Stomach (tissue), 9 donors: ENCODE data around the gene LEFTY2. TPM values are rescaled to one million over a fixed set of nuclear protein-coding genes. Genes with fewer than 3 reads are reported as not detected.

Experiments used
- DNase-seq, 2 donors: peaks; one replicate each; pipeline versions ENCODE4 v3.0.0 to v3.0.0-alpha.2; 2013 to 2019
- H3K27ac ChIP-seq, 5 donors: fragments of 200-600 bp in 4 of 5; sonication (generic) in 4 of 5; one replicate each; pipeline ENCODE4 v1.5.1; 2013 to 2019; ENCODE audit warnings: mild to moderate bottlenecking in 1 of 5, moderate library complexity in 1 of 5
- H3K27me3 ChIP-seq, 3 donors: fragments of 200-600 bp; sonication (generic); one replicate each; pipeline ENCODE4 v1.5.1; 2017 to 2019; ENCODE audit warnings: mixed run types in 1 of 3
- H3K36me3 ChIP-seq, 4 donors: fragments of 200-600 bp; sonication (generic); 1 replicate in 3 of 4; 2 replicates in 1 of 4; pipeline ENCODE4 v1.5.1; 2016 to 2019
- H3K4me1 ChIP-seq, 4 donors: fragments of 200-600 bp; sonication (generic); one replicate each; pipeline ENCODE4 v1.5.1; 2016 to 2019
- H3K4me3 ChIP-seq, 4 donors: fragments of 200-600 bp; sonication (generic) in 3 of 4; one replicate each; pipeline ENCODE4 v1.5.1; 2016 to 2019; ENCODE audit warnings: mild to moderate bottlenecking in 1 of 4
- H3K9me3 ChIP-seq, 4 donors: fragments of 200-600 bp; sonication (generic); one replicate each; pipeline ENCODE4 v1.5.1; 2016 to 2019
- CTCF ChIP-seq, 7 experiments: fragments of 450-650 bp in 4 of 7; fragments of 200-600 bp in 3 of 7; sonication (generic) in 3 of 7; IDR thresholded peaks; one replicate each; pipeline ENCODE4 v1.5.1; 2016 to 2019; ENCODE audit warnings: antibody characterized with exemption in 7 of 7, control low read depth in 2 of 7, mild to moderate bottlenecking in 1 of 7
- EP300 ChIP-seq: sonication (generic); formaldehyde crosslinking; IDR thresholded peaks from one replicate; pipeline ENCODE4 v1.6.1; 2017; ENCODE audit warnings: antibody characterized with exemption
- POLR2A ChIP-seq, 4 donors: fragments of 450-650 bp; IDR thresholded peaks; one replicate each; pipeline ENCODE4 v1.6.1; 2016; ENCODE audit warnings: antibody characterized with exemption in 4 of 4, control low read depth in 2 of 4, mild to moderate bottlenecking in 1 of 4, moderate library complexity in 1 of 4
- POLR2AphosphoS5 ChIP-seq, 3 donors: sonication (generic); formaldehyde crosslinking; IDR thresholded peaks; one replicate each; pipeline ENCODE4 v1.6.1; 2016; ENCODE audit warnings: antibody characterized with exemption in 3 of 3
- WGBS, 5 donors: extraction: QIAGEN DNeasy Blood & Tissue Kit in 3 of 5; methylation state at CpG; one replicate each; pipeline versions ENCODE4 v1.1.5 to v1.1.7; 2013 to 2018; 5-methylcytosine and 5-hydroxymethylcytosine counted together
- intact Hi-C: fragments of 100-400 bp; cut with DNase I; formaldehyde crosslinking; loops from one replicate; pipeline ENCODE4 v1.15.1; 2023; ENCODE audit warnings: low total_unique reads
- polyA plus RNA-seq, 3 donors: library from polyadenylated mRNA; stranded (reverse); fragments of 200-250 nt; gene quantifications; one replicate each; pipeline ENCODE4 v1.2.3, GENCODE V29; 2013
- total RNA-seq, 5 donors: library from RNA; depleted of rRNA; stranded (reverse); fragments of >200 nt; gene quantifications; one replicate each; pipeline versions ENCODE4 v1.1.0 to v1.2.3, GENCODE V29; 2014 to 2016
- donor health status: healthy with polysubstance abuse.
- donor health status: Bipolar disorder and iron deficiency.
- donor health status: healthy.

LEFTY2 gene
- total and polyA plus RNA-seq, 8 donors: 0.13 to 138 (median 0.18) TPM; not detected in 5

GRCh38 chr1:225903623-225904022 is 37.4 kb downstream of the LEFTY2 start:
- H3K27me3 ChIP-seq: no peaks in the 10 kb centered on the region
- no peaks in the 10 kb centered on the region for H3K9me3 ChIP-seq
- no peak for DNase-seq
- intact Hi-C loops: no loop called here
- 79 to 88% (median 88%) methylated on average over 4 of the region's 4 CpGs for WGBS, 5 donors
- H3K4me3 ChIP-seq: no peak overlapping the region
- H3K27ac ChIP-seq: no peak overlapping the region
- H3K36me3 ChIP-seq: no peaks in the 10 kb centered on the region
- no peak for TF ChIP-seq POLR2A (IDR thresholded peaks at IDR 0.05)
- H3K4me1 ChIP-seq: peaks cover 0 to 9% (median 2%) of the 10 kb centered on the region in 4 donors

- H3K27me3 ChIP-seq: no peaks in the 10 kb centered on the region
- no peaks in the 10 kb centered on the region for H3K36me3 ChIP-seq
- H3K4me1 ChIP-seq: peaks cover 6 to 32% (median 21%) of the 10 kb centered on the region in 4 donors
- H3K4me3 ChIP-seq: no peak overlapping the region
- no peak for DNase-seq
- intact Hi-C loops: no loop called here
- TF ChIP-seq POLR2AphosphoS5 (IDR thresholded peaks at IDR 0.05) (no peak), EP300 (no peak), CTCF (IDR thresholded peaks at IDR 0.05) (no peak), POLR2A (IDR thresholded peaks at IDR 0.05) (no peak)
- WGBS, 5 donors: 58 to 81% (median 68%) methylated on average over 3 to 4 of the region's 4 CpGs
- H3K27ac ChIP-seq: no peak overlapping the region
- no peaks in the 10 kb centered on the region for H3K9me3 ChIP-seq
Measured at GRCh38 chr1:225899044-225899925, 41.7 kb downstream of the LEFTY2 start.

GRCh38 chr1:225897595-225898514 is 43.2 kb downstream of the LEFTY2 start:
- intact Hi-C loops: no loop called here
- peak in 1 of 2 donors; percentile 56 for DNase-seq
- H3K9me3 ChIP-seq: no peaks in the 10 kb centered on the region
- no peaks in the 10 kb centered on the region for H3K36me3 ChIP-seq
- WGBS, 5 donors: 73 to 82% (median 77%) methylated on average over 19 of the region's 19 CpGs
- H3K4me1 ChIP-seq: peaks cover 6 to 32% (median 21%) of the 10 kb centered on the region in 4 donors
- H3K27ac ChIP-seq: peak overlapping the region; percentile 76 to 84 (median 79)
- H3K4me3 ChIP-seq: no peak overlapping the region
- H3K27me3 ChIP-seq: no peaks in the 10 kb centered on the region
- TF ChIP-seq POLR2AphosphoS5 (IDR thresholded peaks at IDR 0.05) (no peak), CTCF (IDR thresholded peaks at IDR 0.05) (no peak), POLR2A (IDR thresholded peaks at IDR 0.05) (no peak), EP300 (no peak)

- 23 to 53% (median 25%) methylated on average over 7 of the region's 7 CpGs for WGBS, 5 donors
- peak overlapping the region; percentile 76 to 84 (median 79) for H3K27ac ChIP-seq
- H3K27me3 ChIP-seq: no peaks in the 10 kb centered on the region
- TF ChIP-seq CTCF (IDR thresholded peaks at IDR 0.05) (no peak), POLR2A (IDR thresholded peaks at IDR 0.05) (no peak), POLR2AphosphoS5 (IDR thresholded peaks at IDR 0.05) (peak in 2 of 3 donors; percentile 76 to 83)
- H3K36me3 ChIP-seq: no peaks in the 10 kb centered on the region
- H3K9me3 ChIP-seq: no peaks in the 10 kb centered on the region
- peak; percentile 73 to 88 for DNase-seq
- H3K4me1 ChIP-seq: peaks cover 7 to 34% (median 21%) of the 10 kb centered on the region in 4 donors
- intact Hi-C loops: no loop called here
- H3K4me3 ChIP-seq: no peak overlapping the region
Measured at GRCh38 chr1:225896937-225897549, 44.0 kb downstream of the LEFTY2 start.
